ENCODE results near the gene VTI1A.

The VTI1A gene

DNA sequence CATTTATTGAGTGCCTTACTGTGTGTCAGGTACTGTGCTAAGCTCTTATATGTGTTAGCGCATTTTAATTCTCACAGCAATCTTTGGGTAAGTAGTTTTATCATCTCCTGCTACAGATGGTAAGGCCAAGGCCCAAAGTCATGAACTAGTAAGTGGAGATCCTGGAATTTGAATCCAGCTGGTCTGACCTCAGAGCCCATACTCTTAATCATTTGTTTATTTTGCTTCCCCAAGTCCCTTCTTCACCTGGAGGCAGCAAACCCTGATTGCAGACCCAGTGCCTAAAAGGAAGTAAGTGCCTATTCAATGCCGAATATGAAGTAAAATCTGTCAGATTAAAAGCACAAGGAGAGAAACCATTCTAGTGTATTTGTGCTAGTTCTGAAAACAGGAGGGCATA lies 320.1 kb downstream of the VTI1A start:
- no peak for DNase-seq

DNA sequence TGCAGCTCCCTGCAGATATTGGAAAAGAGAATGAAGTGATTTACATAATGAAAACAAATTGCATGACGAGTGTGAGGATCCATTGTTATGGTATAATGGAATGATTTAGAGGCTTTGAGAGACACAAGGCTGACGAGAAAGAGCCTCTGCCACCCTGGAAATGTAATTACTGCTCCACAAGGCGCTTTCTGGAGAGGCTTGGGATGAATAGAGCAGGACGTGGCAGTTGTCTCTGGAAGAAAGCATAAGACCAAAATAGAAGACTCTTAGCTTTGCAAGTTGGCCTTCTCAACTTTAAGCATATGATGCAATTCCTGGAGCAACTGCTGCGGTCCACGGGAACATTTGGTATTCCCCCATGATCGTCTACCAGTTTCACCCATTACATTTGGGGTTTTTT lies 321.1 kb downstream of the VTI1A start:
- DNase-seq, result no peak

DNA sequence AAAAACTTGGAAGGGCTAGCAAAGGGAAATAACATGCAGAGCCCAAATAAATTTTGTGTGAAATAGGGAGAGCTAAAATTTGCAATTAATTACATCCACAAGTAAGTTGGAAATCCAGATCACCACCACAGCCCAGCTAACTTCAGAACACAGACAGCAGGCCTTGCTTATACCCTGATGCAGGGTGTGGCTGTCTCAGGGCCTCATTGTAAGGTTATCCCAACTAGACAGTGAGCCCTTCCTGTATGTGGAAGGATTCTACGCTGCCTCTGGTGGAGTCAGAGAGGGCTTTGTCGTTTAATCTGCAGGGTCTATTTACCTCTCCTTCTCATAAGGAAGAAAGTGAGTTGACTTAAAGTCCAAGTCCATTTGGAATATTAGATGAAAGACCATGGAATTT lies 322.1 kb downstream of the VTI1A start:
- no peak for DNase-seq

DNA sequence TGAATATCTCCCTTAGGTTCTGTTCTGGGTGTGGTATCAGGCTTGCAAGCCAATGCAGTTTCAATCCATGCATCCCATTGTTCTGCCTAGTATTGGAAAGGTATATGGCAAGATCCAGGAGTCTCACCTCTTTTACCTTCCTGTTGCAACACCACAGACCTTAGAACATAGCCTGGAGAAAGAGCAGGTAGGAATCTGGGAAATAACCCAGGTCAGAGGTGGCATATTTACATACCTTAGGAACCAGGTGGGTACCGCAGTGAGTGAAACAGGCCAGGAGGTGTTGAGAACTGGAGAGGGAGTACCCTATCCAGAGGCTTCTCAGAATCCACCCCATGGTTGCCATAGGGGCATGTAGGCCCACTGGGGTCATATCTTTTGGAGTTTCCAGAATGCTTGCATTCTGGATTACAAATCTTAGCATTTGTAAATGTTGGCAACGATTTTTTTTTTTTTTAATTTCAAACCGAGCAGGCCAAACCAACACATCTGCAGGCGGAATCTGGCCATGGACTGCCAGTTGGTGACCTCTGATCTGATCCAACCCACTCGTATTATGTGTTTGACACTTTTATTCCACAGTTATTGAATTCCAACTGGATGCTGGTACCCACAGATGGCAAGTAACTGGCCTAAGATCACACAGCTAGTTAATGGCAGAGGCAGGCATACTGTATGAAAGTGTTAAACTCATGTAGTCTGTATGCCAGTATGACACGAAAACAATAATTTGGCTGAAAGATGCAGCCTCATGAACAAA lies 322.8 kb downstream of the VTI1A start:
- no peak for DNase-seq

DNA sequence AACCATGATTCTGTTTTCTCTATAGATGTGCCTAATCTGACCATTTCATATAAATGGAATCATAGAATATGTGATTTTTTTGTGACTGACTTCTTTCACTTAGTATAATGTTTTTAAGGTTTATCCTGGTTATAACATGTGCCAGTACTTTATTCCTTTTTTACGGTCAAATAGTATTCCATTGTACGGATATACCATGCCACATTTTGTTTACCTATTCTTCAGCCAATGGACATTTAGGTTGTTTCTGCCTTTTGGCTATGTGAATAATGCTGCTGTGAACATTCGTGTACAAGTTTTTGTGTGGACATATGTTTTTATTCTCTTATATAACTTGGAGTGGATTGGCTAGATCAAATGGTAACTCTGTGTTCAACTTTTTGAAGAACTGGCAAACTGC lies 324.7 kb downstream of the VTI1A start:
- no peak for DNase-seq

DNA sequence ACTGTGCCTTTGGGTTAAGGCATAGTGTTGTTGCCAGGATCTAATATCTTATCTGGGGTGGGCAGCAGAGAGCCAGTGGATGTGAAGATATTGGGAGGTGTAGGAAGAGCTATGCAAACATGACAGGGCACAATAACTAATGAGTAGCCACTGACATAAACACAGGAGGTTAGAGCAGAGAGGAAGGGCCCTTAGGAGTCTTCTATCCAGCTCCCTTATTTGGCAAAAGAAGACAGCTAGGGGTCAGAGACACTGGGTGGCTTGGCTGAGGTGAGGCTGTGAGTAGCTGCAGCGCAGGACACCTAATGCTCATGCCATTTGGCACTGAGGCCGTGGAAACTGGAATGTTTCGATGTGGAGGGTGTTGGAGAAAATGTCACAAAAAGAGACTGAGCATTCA lies 326.8 kb downstream of the VTI1A start:
- DNase-seq, result no peak

DNA sequence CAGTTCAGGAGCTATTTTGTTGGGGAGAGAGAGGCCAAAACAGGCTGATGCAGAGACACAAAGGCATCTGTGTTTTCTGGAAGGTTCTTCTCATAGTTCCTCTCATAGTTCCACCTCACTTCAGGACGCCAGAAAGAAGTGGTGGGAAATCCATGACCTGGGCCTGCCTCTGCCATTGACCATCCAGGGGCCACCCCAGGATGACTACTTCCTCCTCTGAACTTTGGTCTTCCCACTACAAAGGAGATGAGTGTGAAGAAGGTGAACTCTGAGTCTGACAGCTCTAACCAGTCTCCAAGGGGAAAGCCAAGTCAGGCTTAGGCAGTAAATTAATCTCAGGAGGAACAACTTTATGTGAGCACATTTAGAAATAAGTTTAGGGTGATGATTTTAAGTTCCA lies 327.2 kb downstream of the VTI1A start:
- no peak for DNase-seq

DNA sequence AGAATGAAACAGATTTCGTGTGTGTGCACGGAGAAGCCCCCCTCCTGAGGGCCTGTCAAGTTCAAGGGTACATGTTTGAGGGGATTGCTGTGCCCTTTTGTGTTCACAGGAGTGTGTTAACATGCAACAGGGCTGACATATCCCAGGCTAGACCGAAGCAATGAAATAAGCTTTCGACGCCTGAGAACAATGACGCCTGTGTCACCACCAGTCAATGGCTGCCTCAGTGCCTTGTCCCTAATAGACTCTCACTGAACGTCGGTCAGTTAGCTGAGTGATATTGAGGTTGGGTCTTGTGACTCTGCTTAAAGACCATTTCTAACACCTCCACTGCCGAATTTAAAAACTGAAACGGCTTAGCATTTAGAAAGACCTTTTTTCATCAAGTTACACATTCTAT lies 327.8 kb downstream of the VTI1A start:
- no peak for DNase-seq

DNA sequence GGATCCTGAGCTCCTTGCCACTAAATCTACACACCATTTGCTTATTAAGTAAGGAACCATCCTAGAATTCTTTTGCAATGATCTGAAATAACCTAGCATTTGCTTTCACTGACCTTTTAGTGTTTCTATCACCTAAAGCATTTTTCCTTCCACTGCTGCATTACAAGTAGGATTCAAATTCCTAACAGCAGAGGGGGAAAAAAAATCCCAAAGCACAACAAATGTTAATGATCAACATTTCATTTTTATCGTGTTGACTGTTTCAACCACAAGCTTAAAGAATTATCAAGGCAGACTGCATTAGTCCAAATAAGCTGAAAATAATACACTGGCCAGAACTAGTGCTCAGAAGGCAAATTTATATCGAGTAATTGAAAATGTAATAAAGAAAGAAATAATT lies 328.4 kb downstream of the VTI1A start:
- no peak for DNase-seq

DNA sequence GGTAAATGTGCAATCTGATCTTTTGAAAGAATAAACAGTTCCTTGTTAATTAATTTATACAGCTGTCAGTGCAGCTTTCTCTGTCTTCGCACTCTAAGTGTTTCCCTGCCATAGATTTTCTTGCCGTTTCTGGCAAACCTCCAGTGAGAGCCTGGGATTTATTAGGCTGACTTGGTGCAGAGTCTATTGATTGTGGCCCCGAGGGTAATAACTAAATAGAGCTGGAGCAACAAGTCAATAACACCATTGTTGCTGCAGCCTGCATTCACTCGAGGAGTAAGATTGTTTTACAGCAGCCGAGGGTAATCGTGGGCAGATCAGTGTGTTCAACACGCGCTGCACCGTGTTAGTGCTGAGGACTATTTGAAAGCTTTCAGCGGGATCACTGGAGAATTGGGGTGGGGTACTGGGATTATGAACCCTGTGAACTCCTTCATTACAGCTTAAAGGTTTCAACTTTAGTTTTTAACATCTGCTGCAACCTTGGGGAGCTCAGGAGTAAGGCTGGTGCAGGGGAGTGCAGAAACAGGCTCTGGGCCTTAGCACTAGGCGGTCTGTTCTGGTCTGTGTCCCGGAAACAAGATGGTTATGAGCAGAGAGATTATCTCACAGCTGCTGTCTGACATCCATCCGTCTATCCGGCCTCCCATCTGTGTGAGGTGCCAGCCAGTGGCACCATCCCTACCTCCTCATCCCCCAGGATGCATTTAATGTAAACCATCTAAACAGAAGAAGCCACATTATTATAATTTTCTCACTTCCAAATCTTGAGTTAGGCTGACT lies 329.1 kb downstream of the VTI1A start:
- DNase-seq, result no peak

DNA sequence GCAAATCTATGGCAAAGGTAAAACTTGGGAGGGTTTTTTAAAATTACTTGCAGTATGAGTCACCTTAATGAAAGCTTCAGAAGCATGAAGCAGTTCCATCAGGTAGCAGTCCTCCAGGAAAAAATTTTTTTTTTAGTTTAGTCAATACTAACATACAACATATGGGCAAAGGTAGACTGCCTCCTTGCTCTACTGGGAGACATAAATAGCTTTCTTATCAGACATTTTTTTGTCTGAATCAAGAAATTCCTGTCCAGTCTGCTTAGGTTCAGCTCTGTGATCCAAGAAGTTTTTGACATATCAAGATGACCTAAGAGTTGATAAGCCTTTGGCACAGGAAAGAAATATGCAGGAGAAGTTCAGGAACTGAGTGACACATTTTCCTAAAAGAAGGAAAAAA lies 331.6 kb downstream of the VTI1A start:
- DNase-seq, result no peak

DNA sequence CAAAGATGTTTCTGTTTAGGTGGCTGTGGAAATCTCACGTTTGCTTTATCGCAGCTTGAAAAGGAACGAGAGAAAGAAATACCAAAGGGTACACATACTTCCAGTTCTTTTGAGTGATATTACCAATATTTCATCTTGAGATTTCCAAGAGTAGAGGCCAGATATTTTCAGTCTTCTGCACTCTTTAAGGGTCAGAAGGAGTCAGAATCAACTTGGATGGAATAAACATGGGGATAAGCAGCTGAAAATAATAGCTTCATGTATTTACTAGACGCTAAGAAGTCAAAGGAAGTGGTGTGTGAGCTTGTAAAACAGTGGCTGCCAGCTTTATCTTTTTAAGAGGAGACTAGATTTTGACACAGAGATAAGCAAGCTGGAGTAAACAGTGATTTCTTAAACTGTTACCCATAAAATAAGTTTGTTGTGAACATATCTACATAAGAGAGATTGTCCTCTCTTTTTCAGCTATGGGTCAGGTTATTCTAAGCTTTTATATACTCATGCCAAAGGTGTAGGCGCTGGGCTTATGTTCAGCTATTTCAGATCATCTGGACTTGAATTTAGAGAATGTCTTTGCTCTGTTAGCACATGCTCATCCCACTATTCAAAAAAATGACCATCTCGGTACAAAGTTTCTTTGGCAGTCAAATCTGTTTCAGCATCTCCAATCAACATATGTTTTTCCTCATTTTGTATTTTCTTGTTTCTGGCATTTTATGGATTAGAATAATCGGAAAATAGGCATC lies 332.2 kb downstream of the VTI1A start:
- no peak for DNase-seq

DNA sequence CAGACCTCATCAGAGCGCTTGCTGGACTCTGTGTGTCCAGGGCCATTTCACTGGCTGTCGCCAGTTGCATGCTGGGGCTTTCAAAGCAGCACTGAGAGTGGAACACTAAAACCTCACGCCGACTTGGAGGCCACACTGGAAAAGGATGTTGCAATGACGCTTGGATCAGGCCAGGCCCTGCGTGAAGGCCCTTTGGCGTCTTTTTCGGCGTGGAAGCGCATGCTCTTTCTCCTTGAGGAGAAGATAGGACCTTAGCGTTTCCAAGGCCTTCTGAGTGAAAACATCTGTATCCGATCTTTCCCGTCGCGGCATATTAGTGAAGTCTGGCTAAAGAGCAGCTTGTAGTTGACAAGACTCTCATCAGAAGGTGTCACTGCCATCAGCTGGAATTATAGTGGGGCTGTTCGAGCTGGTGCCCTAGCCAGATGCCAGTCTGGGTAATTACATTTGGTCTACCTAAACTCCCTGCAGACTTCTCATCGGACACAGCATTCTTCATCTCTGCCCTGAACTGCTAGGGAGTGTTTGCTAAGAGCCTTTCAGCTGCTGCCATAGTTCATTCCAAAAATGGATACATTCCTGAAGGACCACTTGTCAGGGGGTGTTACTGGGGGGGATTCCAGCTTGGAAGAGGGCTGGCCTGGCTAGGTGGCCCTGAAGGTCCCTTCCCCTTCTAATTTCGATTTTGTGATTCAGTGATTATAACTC lies 335.3 kb downstream of the VTI1A start:
- DNase-seq, result no peak

DNA sequence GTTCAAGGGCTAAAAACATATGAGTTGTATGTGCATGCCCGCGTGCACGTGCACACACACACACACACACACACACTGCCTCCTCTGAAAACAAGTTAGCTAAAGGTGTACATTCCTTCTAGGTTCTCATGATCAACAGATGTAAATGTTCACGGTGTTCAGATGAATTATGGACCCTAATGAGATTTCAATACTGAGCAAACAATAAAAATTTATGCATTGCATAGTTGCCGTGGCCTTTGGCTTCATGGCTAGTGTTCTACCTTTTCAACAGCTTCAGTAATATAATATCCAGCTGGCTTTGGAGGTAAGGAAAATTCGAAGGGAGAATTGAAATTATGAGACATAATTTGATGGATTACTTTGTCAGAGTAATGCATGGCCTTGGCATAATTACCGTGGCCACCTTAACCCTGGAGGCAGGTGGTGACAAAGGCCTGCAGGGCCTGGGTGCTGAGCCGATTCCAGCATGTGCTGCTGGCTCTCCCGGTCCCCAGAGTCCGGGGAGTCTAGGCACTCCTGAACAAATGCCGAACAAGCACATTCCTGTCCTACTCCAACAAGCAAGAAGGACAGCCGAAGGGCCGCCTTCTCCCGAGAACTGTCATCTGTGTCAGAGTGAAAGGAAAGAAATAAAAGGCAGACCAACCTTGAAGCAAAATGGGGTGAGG lies 336.5 kb downstream of the VTI1A start:
- no peak for DNase-seq

DNA sequence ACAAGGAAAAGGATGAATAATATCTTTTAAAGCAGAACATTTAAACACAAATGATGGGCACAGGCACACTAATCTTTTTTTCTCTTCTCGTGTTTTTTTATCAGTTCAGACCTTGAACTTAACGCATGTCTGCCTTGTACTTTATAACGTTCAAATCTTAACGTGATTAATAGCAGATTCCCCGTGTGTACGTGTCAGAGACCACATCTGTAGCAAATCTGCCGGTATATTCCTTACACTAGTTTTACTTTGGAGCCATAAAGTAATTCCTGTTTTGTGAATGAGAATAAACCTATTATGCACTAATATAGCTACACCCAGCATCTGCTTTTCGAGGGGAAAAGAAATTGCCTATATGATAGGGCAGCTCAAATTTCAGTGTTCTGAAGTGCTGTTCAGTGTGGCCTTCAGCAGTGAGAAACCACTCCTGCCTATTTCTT lies 337.0 kb downstream of the VTI1A start:
- DNase-seq, result no peak

DNA sequence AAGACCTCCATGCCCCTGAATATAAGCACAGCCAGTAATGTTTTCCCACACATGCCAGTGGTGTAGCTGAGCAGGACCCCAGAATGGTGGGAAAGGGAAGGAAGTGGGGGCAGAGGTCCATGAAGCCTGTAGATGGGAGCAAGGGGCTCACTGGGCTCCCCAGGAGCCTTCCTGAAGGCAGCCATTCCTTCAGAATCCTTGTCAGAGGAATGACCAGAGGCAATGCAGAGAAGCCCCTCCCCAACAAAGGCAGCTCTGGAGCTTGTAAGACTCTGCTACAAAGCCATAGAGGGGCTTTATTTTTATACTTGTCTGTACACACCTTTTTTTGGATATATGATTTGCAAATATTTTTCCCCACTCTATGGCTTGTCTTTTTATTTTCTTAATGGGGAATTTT lies 338.1 kb downstream of the VTI1A start:
- no peak for DNase-seq

DNA sequence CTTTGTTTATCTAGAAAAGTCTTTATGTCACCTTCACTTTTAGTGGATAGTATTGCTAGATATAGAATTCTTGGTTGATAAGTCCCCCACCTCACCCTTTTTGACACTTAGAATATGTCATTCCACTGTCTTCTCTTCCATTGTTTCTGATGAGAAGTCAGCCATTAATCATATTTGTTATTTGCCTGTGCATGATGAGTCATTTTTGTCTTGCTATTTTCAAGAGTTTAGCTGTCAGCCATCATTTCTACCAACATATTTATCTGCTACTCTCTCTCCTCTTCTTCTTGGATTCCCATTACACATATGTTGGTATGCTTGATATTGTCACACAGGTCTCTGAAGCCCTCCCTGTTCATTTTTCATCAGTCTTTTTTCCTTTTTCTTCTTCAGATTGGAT lies 342.2 kb downstream of the VTI1A start:
- no peak for DNase-seq

DNA sequence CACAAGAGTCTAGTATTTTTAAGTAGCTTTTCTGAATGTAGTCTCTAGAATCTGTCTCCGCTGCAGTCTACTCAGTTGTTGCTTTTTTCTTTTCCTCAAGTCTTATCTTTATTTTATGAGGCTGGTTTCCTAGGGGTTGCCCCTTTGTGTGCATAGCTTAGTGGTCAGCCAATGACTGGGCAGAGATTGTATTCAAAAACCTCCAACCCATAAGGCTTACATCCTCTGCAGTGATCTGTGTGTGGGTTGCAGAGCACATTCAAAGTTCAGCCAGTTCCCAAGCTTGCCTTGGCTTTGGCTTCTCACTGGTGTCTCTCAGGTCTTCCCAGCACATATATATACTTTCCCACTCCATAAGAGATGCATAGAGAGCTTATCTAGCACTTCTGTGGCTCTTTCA lies 343.0 kb downstream of the VTI1A start:
- DNase-seq, result no peak

DNA sequence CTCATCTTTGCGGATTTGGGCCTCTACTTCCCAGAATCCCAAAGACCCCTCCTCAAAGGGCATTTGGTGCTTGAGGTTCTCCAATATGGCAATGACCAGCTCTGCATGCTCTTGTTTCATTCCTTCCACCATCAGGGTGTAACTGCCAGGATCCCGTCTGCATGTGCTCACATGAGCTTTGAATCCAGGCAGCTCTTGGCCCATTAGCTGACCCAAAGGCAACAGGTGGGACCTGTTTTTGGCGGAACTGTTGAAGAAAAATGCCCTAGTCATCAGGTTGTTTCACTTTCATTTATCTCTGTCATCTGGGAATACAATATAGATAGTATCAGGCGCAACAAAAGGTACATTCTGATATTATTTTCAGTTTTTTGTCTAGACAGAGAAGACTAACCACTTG lies 343.9 kb downstream of the VTI1A start:
- DNase-seq, result no peak

DNA sequence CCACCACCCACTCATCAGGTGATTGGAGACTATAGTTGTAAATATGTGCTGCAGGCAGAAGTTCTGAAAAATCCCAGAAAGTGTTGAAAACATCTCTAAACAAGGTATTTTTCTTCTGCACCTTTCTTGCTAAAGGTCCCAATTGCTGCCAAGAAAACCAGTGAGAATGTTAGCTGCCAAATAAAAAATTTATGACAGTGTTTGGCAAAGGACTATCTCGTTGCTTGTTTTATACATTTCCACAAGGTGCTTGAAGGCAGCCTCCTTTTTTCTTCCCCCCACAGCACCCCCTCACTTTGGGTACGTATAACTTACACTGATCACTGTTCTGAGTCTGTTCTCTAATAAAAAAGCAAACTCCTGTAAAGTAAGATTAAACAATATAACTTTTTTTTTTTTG lies 344.4 kb downstream of the VTI1A start:
- DNase-seq, result no peak

DNA sequence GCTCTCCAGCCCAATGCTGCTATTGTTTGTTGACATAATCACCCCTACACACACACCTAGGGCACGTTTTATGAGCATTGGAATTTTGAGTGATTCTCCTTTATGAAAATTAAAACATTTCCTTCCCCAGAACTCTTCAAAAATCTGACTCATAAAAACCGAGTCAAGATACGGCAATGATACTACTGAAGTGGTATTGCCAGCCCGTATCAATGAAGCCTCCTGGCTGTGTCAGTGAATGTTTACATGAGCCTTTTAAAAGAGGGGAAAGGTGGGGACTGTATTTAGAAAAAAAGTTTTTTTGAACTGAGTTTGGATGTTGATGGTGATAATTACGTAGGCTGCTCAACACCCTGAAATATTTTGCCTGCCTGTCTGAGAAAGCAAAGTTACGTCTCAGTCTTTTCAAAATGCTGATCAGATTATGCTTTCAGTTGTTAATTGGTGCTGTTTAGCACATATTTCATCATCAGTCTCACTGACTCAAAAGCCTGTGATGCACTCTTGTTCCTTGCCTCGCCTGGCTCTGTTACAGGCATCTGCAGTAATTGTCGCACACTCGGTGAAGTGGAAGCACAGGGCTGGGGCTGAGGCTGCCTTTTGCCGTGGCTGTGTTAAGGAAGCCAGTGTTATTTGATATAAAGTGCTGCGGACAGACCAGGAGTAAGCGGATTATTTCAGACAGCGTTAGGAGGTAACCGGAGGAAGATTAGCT lies 345.6 kb downstream of the VTI1A start:
- no peak for DNase-seq
